HEK293 (cell line): ENCODE results near the gene CADPS.

Experiments used
- MYNN ChIP-seq: fragments of 450-650 bp; formaldehyde crosslinking; IDR thresholded peaks from 2 replicates; pipeline ENCODE4 v1.5.1; 2016; ENCODE audit warnings: missing biosample characterization, missing genetic modification characterization, borderline replicate concordance
- SP2 ChIP-seq: fragments of 450-650 bp; formaldehyde crosslinking; IDR thresholded peaks from 2 replicates; pipeline ENCODE4 v1.5.1; 2016; ENCODE audit warnings: missing biosample characterization, missing genetic modification characterization
- ZNF692 ChIP-seq: fragments of 450-650 bp; formaldehyde crosslinking; IDR thresholded peaks from 2 replicates; pipeline ENCODE4 v1.5.1; 2016; ENCODE audit warnings: missing biosample characterization, missing genetic modification characterization
- ZNF777 ChIP-seq: fragments of 450-650 bp; formaldehyde crosslinking; IDR thresholded peaks from 2 replicates; pipeline ENCODE4 v1.5.1; 2017; ENCODE audit warnings: missing biosample characterization, missing genetic modification characterization, borderline replicate concordance
- TF ChIP-seq, protein P1 (sequence below): fragments of 450-650 bp; formaldehyde crosslinking; IDR thresholded peaks from 2 replicates; pipeline ENCODE4 v1.5.1; 2016; ENCODE audit warnings: missing biosample characterization, missing genetic modification characterization
- TF ChIP-seq, protein P2 (sequence below): fragments of 450-650 bp; formaldehyde crosslinking; conservative IDR thresholded peaks from 2 replicates; pipeline ENCODE4 v1.5.1; 2016; ENCODE audit warnings: low read depth, missing biosample characterization, missing genetic modification characterization

- TF ChIP-seq ZNF692 (tag by site-specific recombination) (no peak), SP2 (tag by site-specific recombination) (no peak), MYNN (tag by site-specific recombination) (no peak), ZNF777 (tag by site-specific recombination) (no peak)
- TF ChIP-seq, protein P1, sequence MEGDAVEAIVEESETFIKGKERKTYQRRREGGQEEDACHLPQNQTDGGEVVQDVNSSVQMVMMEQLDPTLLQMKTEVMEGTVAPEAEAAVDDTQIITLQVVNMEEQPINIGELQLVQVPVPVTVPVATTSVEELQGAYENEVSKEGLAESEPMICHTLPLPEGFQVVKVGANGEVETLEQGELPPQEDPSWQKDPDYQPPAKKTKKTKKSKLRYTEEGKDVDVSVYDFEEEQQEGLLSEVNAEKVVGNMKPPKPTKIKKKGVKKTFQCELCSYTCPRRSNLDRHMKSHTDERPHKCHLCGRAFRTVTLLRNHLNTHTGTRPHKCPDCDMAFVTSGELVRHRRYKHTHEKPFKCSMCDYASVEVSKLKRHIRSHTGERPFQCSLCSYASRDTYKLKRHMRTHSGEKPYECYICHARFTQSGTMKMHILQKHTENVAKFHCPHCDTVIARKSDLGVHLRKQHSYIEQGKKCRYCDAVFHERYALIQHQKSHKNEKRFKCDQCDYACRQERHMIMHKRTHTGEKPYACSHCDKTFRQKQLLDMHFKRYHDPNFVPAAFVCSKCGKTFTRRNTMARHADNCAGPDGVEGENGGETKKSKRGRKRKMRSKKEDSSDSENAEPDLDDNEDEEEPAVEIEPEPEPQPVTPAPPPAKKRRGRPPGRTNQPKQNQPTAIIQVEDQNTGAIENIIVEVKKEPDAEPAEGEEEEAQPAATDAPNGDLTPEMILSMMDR (tag by site-specific recombination): no peak
- TF ChIP-seq, protein P2, sequence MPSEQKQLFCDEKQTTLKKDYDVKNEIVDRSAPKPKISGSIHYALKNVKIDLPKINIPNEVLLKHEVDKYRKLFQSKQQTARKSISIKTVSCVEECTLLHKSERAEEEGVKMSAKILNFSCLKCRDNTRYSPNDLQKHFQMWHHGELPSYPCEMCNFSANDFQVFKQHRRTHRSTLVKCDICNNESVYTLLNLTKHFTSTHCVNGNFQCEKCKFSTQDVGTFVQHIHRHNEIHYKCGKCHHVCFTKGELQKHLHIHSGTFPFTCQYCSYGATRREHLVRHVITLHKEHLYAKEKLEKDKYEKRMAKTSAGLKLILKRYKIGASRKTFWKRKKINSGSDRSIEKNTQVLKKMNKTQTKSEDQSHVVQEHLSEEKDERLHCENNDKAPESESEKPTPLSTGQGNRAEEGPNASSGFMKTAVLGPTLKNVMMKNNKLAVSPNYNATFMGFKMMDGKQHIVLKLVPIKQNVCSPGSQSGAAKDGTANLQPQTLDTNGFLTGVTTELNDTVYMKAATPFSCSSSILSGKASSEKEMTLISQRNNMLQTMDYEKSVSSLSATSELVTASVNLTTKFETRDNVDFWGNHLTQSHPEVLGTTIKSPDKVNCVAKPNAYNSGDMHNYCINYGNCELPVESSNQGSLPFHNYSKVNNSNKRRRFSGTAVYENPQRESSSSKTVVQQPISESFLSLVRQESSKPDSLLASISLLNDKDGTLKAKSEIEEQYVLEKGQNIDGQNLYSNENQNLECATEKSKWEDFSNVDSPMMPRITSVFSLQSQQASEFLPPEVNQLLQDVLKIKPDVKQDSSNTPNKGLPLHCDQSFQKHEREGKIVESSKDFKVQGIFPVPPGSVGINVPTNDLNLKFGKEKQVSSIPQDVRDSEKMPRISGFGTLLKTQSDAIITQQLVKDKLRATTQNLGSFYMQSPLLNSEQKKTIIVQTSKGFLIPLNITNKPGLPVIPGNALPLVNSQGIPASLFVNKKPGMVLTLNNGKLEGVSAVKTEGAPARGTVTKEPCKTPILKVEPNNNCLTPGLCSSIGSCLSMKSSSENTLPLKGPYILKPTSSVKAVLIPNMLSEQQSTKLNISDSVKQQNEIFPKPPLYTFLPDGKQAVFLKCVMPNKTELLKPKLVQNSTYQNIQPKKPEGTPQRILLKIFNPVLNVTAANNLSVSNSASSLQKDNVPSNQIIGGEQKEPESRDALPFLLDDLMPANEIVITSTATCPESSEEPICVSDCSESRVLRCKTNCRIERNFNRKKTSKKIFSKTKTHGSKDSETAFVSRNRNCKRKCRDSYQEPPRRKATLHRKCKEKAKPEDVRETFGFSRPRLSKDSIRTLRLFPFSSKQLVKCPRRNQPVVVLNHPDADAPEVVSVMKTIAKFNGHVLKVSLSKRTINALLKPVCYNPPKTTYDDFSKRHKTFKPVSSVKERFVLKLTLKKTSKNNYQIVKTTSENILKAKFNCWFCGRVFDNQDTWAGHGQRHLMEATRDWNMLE (tag by site-specific recombination): no peak
These were observed 495.9 kb downstream of the CADPS start for GRCh38 chr3:62379321-62379798.
